HG03045 (cell line): ENCODE measurements around the gene WNT7B.

Source experiments
- ATAC-seq: cut with Tn5 transposase; IDR thresholded peaks from one replicate; pipeline ENCODE4 v1.9.1; 2021; ENCODE audit warnings: mild to moderate bottlenecking, moderate library complexity; ENCODE audit not compliant: unreplicated experiment

WNT7B gene

GRCh38 chr22:45997077-45997776 lies 20.3 kb upstream of the WNT7B start:
- no peak for ATAC-seq

GRCh38 chr22:45996241-45997076 lies 19.5 kb upstream of the WNT7B start:
- no peak for ATAC-seq

- no peak for ATAC-seq
These were observed 18.6 kb upstream of the WNT7B start for GRCh38 chr22:45995405-45996101.

- no peak for ATAC-seq
These were observed 17.8 kb upstream of the WNT7B start for GRCh38 chr22:45994491-45995404.

- ATAC-seq: no peak
These were observed 16.9 kb upstream of the WNT7B start for GRCh38 chr22:45993841-45994240.

- ATAC-seq: no peak
These were observed 16.3 kb upstream of the WNT7B start for GRCh38 chr22:45993143-45993692.

- no peak for ATAC-seq
These were observed 15.8 kb upstream of the WNT7B start for GRCh38 chr22:45992737-45993136.

GRCh38 chr22:45991098-45991497 lies 14.1 kb upstream of the WNT7B start:
- ATAC-seq: no peak

GRCh38 chr22:45987136-45987861 lies 10.3 kb upstream of the WNT7B start:
- no peak for ATAC-seq

- ATAC-seq: no peak
These were observed 7.5 kb upstream of the WNT7B start for GRCh38 chr22:45984316-45984916.

GRCh38 chr22:45983797-45984196 lies 6.8 kb upstream of the WNT7B start:
- no peak for ATAC-seq

- no peak for ATAC-seq
These were observed 3.8 kb upstream of the WNT7B start for GRCh38 chr22:45980761-45981160.

GRCh38 chr22:45980268-45980570 lies 3.3 kb upstream of the WNT7B start:
- ATAC-seq: no peak

- no peak for ATAC-seq
These were observed 1.3 kb upstream of the WNT7B start for GRCh38 chr22:45978275-45978713.

- ATAC-seq: no peak
These were observed 751 bp upstream of the WNT7B start for GRCh38 chr22:45977551-45978274.

- no peak for ATAC-seq
These were observed 534 bp downstream of the WNT7B start for GRCh38 chr22:45976254-45977002.

GRCh38 chr22:45975164-45976161 lies 1.5 kb downstream of the WNT7B start:
- no peak for ATAC-seq
